Stimulated activated naive CD8-positive, alpha-beta T cell treated with anti-CD3 and anti-CD28 coated beads, Interleukin-15, amount 100 ng/mL, for 72 hours (primary cell): Measurements from ENCODE around the gene SPARCL1.

ENCODE experiments used
- ATAC-seq: fragments of 150-1000 bp; cut with Tn5 transposase; 2 replicates; pipeline ENCODE4 v1.10.0; 2021; ENCODE audit warnings: mild to moderate bottlenecking, moderate library complexity
- DNase-seq, 2 donors: peaks; one replicate each; pipeline ENCODE4 v3.0.0; 2021 to 2022
- H3K27ac Mint-ChIP-seq, 2 donors: one replicate each; pipeline ENCODE4 v1.8.0; 2022; ENCODE audit warnings: mild to moderate bottlenecking in 2 of 2, mixed read lengths in 2 of 2, moderate library complexity in 2 of 2
- H3K27me3 Mint-ChIP-seq: one replicate; pipeline ENCODE4 v1.8.0; 2022; ENCODE audit warnings: mixed read lengths
- H3K4me1 Mint-ChIP-seq: one replicate; pipeline ENCODE4 v1.8.0; 2022; ENCODE audit warnings: mild to moderate bottlenecking, mixed read lengths
- H3K4me3 Mint-ChIP-seq, 2 donors: one replicate each; pipeline ENCODE4 v1.8.0; 2022; ENCODE audit warnings: mild to moderate bottlenecking in 2 of 2, mixed read lengths in 2 of 2, moderate library complexity in 1 of 2
- H3K9me3 Mint-ChIP-seq, 2 donors: one replicate each; pipeline ENCODE4 v1.8.0; 2022; ENCODE audit warnings: mixed read lengths in 2 of 2

The SPARCL1 gene

DNA sequence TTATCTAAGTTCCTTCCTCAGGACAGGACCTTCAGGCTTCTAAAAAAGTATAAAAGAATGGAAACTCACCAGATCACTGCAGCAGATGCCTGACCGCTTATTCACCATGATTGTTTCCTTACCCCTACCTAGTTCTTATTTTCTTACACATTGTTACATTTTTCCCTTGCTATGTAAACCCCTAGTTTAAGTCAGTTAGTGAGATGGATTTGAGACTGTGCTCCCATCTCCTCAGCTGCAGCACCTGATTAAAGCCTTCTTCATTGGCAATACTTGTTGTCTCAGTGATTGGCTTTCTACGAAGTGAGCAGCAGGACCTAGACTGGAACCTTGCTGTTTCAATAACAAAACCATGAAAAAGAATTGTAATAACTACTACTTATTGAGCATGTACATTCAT, 4.7 kb downstream of the SPARCL1 start:
- Mint-ChIP-seq H3K4me1 (no peaks in the 10 kb centered on the region), H3K27ac (no peak overlapping the region), H3K4me3 (no peak overlapping the region), H3K9me3 (peaks cover 7 to 16% of the 10 kb centered on the region in 2 donors), H3K27me3 (no peaks in the 10 kb centered on the region)
- ATAC-seq (no peak), DNase-seq (no peak)

GRCh38 chr4:87523307-87523706, 5.9 kb downstream of the SPARCL1 start:
- ATAC-seq (no peak), DNase-seq (no peak)
- Mint-ChIP-seq H3K9me3 (peaks cover 7 to 16% of the 10 kb centered on the region in 2 donors), H3K4me1 (no peaks in the 10 kb centered on the region), H3K4me3 (no peak overlapping the region), H3K27ac (no peak overlapping the region), H3K27me3 (no peaks in the 10 kb centered on the region)

DNA sequence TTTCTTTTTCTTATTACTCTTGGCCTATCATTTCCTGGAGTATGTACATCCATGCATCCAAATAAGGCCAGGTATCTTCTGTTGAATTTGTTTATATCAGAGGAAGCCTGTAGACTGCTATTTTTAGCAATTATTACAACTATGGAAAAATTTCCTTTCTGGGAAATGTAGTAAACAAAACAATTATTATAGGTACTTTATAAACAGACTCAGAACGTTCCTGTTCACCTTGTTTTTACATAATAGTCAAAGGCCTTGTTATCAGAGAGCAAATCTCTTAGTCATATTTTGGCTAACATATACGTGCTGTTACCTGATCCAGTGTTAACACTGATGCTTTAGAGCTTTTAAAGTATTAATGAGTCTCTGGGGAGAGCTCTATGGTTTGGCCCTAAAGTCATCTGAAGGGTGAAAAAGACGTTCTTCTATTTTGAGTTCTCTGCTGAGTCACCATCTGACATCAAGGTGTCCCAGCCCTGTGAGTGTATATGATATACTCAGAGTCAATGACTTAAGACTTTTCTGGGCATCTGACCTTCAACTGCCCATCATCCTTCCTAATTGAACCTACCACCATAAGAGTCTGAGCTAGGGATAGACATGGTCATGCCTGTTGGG, 7.3 kb downstream of the SPARCL1 start:
- H3K4me1 Mint-ChIP-seq = no peaks in the 10 kb centered on the region
- H3K4me3 Mint-ChIP-seq = no peak overlapping the region
- H3K9me3 Mint-ChIP-seq = peaks cover 7 to 16% of the 10 kb centered on the region in 2 donors
- H3K27me3 Mint-ChIP-seq = no peaks in the 10 kb centered on the region
- DNase-seq = no peak
- ATAC-seq = no peak
- H3K27ac Mint-ChIP-seq = no peak overlapping the region

- peaks cover 7 to 16% of the 10 kb centered on the region in 2 donors for H3K9me3 Mint-ChIP-seq
- no peak overlapping the region for H3K27ac Mint-ChIP-seq
- no peak overlapping the region for H3K4me3 Mint-ChIP-seq
- no peaks in the 10 kb centered on the region for H3K27me3 Mint-ChIP-seq
- no peak for DNase-seq
- no peak for ATAC-seq
- H3K4me1 Mint-ChIP-seq = no peaks in the 10 kb centered on the region
Observed at GRCh38 chr4:87521319-87521718, 7.9 kb downstream of the SPARCL1 start.

- Mint-ChIP-seq H3K4me3 (no peak overlapping the region), H3K4me1 (no peaks in the 10 kb centered on the region), H3K27me3 (no peaks in the 10 kb centered on the region), H3K9me3 (no peaks in the 10 kb centered on the region), H3K27ac (no peak overlapping the region)
- DNase-seq (no peak), ATAC-seq (no peak)
Observed at GRCh38 chr4:87517621-87518020, 11.6 kb downstream of the SPARCL1 start.

DNA sequence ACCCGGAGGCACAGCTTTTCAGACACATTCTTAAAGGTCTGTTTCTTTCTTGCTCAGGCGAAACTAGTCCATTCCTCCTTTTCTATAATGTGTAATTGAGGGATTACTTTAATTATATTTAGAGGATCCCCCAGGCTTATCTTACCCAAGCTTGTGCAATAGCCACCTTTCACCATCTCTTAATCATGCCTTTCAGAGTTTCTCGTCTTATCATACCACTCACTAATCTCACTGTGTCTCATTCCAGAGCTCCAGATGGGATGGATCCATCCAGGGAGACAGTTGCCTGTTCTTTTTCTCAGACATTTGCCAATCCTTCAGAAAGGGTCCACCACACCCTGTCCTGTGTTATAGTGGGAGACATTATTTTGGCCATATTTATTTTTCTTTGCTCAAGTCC, 12.5 kb downstream of the SPARCL1 start:
- H3K27me3 Mint-ChIP-seq = no peaks in the 10 kb centered on the region
- H3K27ac Mint-ChIP-seq = no peak overlapping the region
- no peaks in the 10 kb centered on the region for H3K4me1 Mint-ChIP-seq
- H3K4me3 Mint-ChIP-seq = no peak overlapping the region
- ATAC-seq (no peak), DNase-seq (no peak)
- H3K9me3 Mint-ChIP-seq = no peaks in the 10 kb centered on the region

GRCh38 chr4:87512400-87512799, 16.8 kb downstream of the SPARCL1 start:
- Mint-ChIP-seq H3K9me3 (no peaks in the 10 kb centered on the region), H3K4me1 (no peaks in the 10 kb centered on the region), H3K27me3 (no peaks in the 10 kb centered on the region), H3K4me3 (no peak overlapping the region), H3K27ac (no peak overlapping the region)
- ATAC-seq = no peak
- no peak for DNase-seq

DNA sequence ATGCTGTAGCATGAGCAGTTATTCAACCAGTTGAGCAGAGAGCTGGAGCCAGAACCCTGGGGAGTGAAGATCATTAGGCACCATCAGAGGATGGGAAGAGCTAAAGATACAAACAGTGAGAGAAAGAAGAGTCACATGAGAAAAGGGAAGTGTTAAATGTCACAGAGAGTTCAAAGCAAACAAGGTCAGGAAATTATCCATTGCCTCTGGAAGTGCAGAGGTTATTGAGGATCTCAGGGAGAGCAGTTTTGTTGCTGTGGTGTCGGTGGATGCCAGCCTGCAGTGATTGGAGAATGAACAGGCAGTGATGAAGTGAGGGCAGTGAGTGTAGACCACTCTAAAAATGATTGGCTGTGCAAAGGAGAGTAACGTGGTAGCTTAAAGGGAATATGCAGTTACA, 17.7 kb downstream of the SPARCL1 start:
- H3K4me3 Mint-ChIP-seq = no peak overlapping the region
- no peak for DNase-seq
- ATAC-seq = no peak
- no peaks in the 10 kb centered on the region for H3K4me1 Mint-ChIP-seq
- no peaks in the 10 kb centered on the region for H3K9me3 Mint-ChIP-seq
- no peaks in the 10 kb centered on the region for H3K27me3 Mint-ChIP-seq
- peak overlapping the region in 1 of 2 donors; percentile 10 for H3K27ac Mint-ChIP-seq

GRCh38 chr4:87510747-87511146, 18.4 kb downstream of the SPARCL1 start:
- Mint-ChIP-seq H3K27me3 (no peaks in the 10 kb centered on the region), H3K9me3 (no peaks in the 10 kb centered on the region), H3K27ac (no peak overlapping the region), H3K4me1 (no peaks in the 10 kb centered on the region), H3K4me3 (no peak overlapping the region)
- DNase-seq = no peak
- ATAC-seq = no peak

DNA sequence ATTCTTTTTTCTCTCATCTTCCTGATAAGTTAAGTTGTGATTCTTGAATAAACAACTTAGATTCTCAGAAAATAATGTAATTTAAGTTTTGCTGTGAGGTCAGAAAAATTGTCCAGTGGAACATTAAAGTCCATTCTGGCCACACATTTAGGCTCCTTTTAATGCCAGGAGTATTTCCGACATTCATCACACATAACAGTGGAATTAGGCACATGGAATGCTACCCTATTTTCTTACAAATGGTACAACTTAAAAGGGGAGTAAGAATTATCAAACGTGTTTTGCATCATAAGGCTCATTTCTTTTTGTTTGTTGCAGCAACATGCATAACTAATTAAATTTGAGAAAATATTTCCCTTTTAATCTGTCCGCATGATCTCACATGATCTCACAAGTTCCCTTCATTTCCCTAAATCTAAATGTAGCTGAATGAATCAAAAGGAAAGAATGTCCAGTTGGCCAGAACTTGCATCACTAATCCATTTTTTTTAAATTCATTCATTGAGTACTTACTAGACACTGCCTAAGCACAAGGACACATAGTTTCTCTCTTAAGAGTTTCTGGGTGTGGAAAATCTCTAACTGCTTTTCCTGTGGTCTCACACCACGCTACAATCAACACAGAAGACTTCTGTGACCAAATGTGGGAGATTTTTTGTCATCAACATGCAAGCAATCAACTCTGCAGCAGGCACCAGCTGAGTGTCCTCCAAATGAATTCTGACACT, 22.0 kb downstream of the SPARCL1 start:
- H3K4me1 Mint-ChIP-seq = no peaks in the 10 kb centered on the region
- no peaks in the 10 kb centered on the region for H3K9me3 Mint-ChIP-seq
- no peaks in the 10 kb centered on the region for H3K27me3 Mint-ChIP-seq
- ATAC-seq (no peak), DNase-seq (no peak)
- no peak overlapping the region for H3K4me3 Mint-ChIP-seq
- H3K27ac Mint-ChIP-seq = no peak overlapping the region

DNA sequence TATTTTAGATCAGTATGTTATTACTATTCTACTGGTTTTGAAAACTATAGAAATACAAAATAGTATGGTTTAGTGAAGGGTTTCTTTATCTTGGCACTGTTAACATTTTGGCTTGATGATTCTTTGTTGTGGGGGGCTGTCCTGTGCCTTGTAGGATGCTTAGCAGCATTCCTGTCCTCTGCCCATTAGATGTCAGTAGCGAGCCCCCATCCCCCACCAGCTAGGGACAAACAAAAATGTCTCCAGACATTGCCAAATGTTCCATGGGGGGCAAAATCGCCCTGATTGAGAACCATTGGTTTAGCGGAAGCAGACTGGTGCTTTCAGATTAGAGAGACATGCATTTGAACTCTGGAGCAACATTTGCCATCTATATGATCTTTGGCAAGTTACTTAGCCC, 23.3 kb downstream of the SPARCL1 start:
- no peaks in the 10 kb centered on the region for H3K4me1 Mint-ChIP-seq
- no peak overlapping the region for H3K27ac Mint-ChIP-seq
- H3K27me3 Mint-ChIP-seq = no peaks in the 10 kb centered on the region
- H3K4me3 Mint-ChIP-seq = no peak overlapping the region
- DNase-seq = no peak
- no peak for ATAC-seq
- no peaks in the 10 kb centered on the region for H3K9me3 Mint-ChIP-seq

DNA sequence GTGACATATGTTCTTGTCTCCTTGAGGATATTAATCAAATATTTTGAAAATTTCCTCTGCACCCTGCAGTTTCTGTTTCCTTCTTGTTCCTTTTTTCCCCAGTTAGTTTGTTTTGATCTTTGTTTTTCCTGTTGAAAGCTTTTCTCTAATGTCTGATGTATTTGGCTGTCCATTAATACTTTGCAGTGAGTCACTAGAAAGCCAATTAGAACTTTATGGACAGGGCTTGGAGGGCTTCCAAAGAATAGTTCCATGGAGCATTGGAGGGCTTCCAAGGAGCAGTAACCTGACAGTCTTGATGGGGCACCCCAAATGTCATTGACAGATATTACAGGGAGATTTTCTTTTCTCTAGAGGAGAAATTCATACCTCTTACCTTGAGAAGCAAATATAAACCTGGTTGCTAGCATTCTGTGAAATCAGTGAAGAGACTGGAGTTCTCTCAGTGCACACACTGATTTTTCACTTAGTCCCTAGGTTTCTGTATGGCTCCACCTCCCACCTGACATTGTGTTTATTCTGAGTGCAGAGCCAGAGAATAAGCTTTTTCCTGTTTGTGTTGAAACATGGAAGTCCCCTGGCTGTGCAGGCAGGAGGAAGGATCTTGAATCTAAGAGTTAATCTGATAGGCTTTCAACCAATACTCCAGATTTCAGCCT, 26.5 kb downstream of the SPARCL1 start:
- H3K9me3 Mint-ChIP-seq = no peaks in the 10 kb centered on the region
- DNase-seq (no peak), ATAC-seq (no peak)
- H3K27me3 Mint-ChIP-seq = no peaks in the 10 kb centered on the region
- no peaks in the 10 kb centered on the region for H3K4me1 Mint-ChIP-seq
- H3K27ac Mint-ChIP-seq = no peak overlapping the region
- no peak overlapping the region for H3K4me3 Mint-ChIP-seq

DNA sequence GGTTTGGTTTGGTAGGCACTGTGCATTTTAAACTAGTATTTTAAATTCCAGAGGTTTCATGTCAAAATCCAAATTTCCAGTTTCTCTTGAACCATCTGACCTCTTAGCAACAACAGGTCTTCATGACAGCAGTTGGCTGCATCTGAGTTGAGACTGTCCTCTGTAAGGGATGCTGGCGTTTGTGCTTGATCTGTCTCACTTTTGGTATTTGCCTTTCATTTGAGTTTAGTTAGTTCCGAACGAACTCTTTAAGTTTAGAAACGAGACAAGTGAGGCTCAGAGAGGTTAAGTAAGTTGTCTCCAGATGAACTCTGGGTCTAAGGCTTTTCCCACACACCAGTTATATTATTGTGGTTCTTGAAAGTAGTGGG, 29.1 kb downstream of the SPARCL1 start:
- Mint-ChIP-seq H3K27me3 (no peaks in the 10 kb centered on the region), H3K27ac (no peak overlapping the region), H3K9me3 (no peaks in the 10 kb centered on the region), H3K4me3 (no peak overlapping the region), H3K4me1 (no peaks in the 10 kb centered on the region)
- DNase-seq = no peak
- ATAC-seq = peak; percentile 28

DNA sequence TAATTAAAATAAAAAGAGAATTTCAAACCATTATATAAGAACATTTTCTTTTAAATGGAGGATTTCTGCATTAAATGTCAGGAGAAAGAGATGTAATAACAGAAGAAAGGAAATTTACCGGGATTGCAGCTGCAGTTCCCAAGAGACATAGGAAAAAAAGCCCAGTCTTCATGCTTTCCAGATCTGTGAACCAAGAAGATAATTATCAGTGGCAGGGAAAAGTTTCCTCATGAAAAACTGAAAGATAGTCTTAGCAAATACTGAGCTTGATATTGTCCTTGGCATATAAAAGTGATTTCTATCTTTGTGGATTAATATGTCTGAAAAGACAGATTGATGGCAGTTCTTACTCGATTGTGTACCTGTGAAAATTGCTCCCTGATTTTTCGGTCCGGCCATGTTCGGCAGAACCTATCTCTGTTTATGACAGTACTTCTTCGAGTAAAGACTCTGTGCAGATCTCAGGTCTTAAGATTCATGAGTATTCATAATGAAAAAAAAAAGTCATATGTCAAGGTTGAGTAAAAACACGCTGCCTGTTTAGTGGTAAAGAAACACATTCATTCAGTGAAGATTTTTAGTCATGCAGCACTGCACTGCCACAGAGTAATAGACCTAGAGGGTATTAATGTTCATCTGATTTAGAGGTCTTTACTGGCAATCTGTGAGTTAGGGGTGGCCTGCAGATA, 29.6 kb downstream of the SPARCL1 start:
- ATAC-seq = peak; percentile 76
- H3K9me3 Mint-ChIP-seq = no peaks in the 10 kb centered on the region
- H3K27ac Mint-ChIP-seq = no peak overlapping the region
- no peaks in the 10 kb centered on the region for H3K4me1 Mint-ChIP-seq
- no peak overlapping the region for H3K4me3 Mint-ChIP-seq
- DNase-seq = no peak
- H3K27me3 Mint-ChIP-seq = no peaks in the 10 kb centered on the region

- DNase-seq (no peak), ATAC-seq (peak; percentile 56)
- Mint-ChIP-seq H3K4me1 (no peaks in the 10 kb centered on the region), H3K27ac (no peak overlapping the region), H3K27me3 (no peaks in the 10 kb centered on the region), H3K9me3 (no peaks in the 10 kb centered on the region), H3K4me3 (no peak overlapping the region)
Observed at GRCh38 chr4:87498446-87498900, 30.7 kb downstream of the SPARCL1 start.

- no peak for DNase-seq
- Mint-ChIP-seq H3K27me3 (no peaks in the 10 kb centered on the region), H3K4me1 (no peaks in the 10 kb centered on the region), H3K27ac (no peak overlapping the region), H3K4me3 (no peak overlapping the region), H3K9me3 (no peaks in the 10 kb centered on the region)
- no peak for ATAC-seq
Observed at GRCh38 chr4:87497578-87497977, 31.6 kb downstream of the SPARCL1 start.
